Suprapubic skin (tissue), 4 donors: Measurements from ENCODE around the gene BDNF. TPM values are rescaled to one million over a fixed set of nuclear protein-coding genes. Genes with fewer than 3 reads are reported as not detected.
"Not testable (repeated sequence)": the region's sequence is repeated elsewhere in the genome, so short reads cannot be mapped to it uniquely, and the experiment has no call there.

ENCODE experiments used
- DNase-seq, 2 donors: peaks; one replicate each; pipeline ENCODE4 v3.0.0-alpha.2; 2019; ENCODE audit warnings: low spot score in 2 of 2
- H3K27ac ChIP-seq: fragments of 200-600 bp; sonication (generic); one replicate; pipeline ENCODE4 v1.5.1; 2019
- H3K27me3 ChIP-seq: fragments of 200-600 bp; sonication (generic); one replicate; pipeline ENCODE4 v1.5.1; 2019
- H3K36me3 ChIP-seq: fragments of 200-600 bp; sonication (generic); one replicate; pipeline ENCODE4 v1.5.1; 2019
- H3K4me1 ChIP-seq: fragments of 200-600 bp; sonication (generic); one replicate; pipeline ENCODE4 v1.5.1; 2019
- H3K4me3 ChIP-seq: fragments of 200-600 bp; sonication (generic); one replicate; pipeline ENCODE4 v1.5.1; 2019; ENCODE audit warnings: mild to moderate bottlenecking
- H3K9me3 ChIP-seq: fragments of 200-600 bp; sonication (generic); one replicate; pipeline ENCODE4 v1.5.1; 2019
- EP300 ChIP-seq: sonication (generic); formaldehyde crosslinking; IDR thresholded peaks from one replicate; pipeline ENCODE4 v1.6.1; 2017; ENCODE audit warnings: antibody characterized with exemption
- POLR2A ChIP-seq, 2 donors: fragments of 450-650 bp; IDR thresholded peaks; one replicate each; pipeline ENCODE4 v1.6.1; 2017; ENCODE audit warnings: antibody characterized with exemption in 2 of 2, mild to moderate bottlenecking in 2 of 2, moderate library complexity in 2 of 2
- POLR2AphosphoS5 ChIP-seq, 3 donors: sonication (generic); formaldehyde crosslinking; IDR thresholded peaks; one replicate each; pipeline ENCODE4 v1.6.1; 2017; ENCODE audit warnings: antibody characterized with exemption in 3 of 3
- WGBS: methylation state at CpG from one replicate; pipeline ENCODE4 v1.1.5; 2018; 5-methylcytosine and 5-hydroxymethylcytosine counted together
- total RNA-seq, 4 donors: library from RNA; depleted of rRNA; stranded (reverse); fragments of >200 nt; gene quantifications; one replicate each; pipeline ENCODE4 v1.1.0, GENCODE V29; 2016
- TF ChIP-seq, protein P1 (sequence below), 2 donors: fragments of 200-600 bp in 1 of 2; fragments of 450-650 bp in 1 of 2; sonication (generic) in 1 of 2; IDR thresholded peaks; one replicate each; pipeline ENCODE4 v1.5.1; 2016 to 2019; ENCODE audit warnings: antibody characterized with exemption in 2 of 2, mild to moderate bottlenecking in 1 of 2, moderate library complexity in 1 of 2

The BDNF gene
- total RNA-seq, 4 donors from 2014 or later, result 0.17 to 2.0 (median 0.54) TPM

DNA sequence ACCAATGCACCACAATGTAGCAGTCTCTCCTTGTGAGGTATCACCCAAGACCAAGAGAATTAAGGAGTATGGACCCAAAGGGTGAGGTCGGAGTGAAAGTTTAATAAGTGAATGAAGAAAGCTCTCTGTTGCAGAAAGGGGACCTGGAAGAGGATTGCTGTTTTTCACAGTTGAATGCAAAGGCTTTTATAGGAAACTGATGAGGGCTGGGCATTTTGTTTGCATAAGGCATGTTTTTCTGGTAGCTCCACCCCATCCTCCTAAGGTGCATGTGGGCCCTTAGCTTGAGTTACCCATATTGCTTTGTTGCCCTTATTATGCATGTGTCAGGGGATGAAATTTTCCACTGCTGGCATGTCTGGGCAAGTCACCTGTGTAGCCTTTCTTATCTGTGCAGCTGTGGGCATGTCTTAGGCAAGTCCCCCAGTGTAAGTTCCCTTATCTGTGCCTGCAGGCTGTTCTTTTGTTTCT is 64.7 kb downstream of the BDNF start:
- Histone ChIP-seq H3K4me1 (no peaks in the 10 kb centered on the region), H3K27me3 (no peaks in the 10 kb centered on the region), H3K36me3 (no peaks in the 10 kb centered on the region), H3K4me3 (no peak overlapping the region), H3K9me3 (peaks cover 5% of the 10 kb centered on the region), H3K27ac (no peak overlapping the region)
- 100% methylated on average over 1 of the region's 1 CpG for WGBS
- DNase-seq, result no peak
- no peak for TF ChIP-seq POLR2A (IDR thresholded peaks at IDR 0.05)
- no peak for TF ChIP-seq EP300
- no peak for TF ChIP-seq POLR2AphosphoS5 (IDR thresholded peaks at IDR 0.05)
- TF ChIP-seq, protein P1, sequence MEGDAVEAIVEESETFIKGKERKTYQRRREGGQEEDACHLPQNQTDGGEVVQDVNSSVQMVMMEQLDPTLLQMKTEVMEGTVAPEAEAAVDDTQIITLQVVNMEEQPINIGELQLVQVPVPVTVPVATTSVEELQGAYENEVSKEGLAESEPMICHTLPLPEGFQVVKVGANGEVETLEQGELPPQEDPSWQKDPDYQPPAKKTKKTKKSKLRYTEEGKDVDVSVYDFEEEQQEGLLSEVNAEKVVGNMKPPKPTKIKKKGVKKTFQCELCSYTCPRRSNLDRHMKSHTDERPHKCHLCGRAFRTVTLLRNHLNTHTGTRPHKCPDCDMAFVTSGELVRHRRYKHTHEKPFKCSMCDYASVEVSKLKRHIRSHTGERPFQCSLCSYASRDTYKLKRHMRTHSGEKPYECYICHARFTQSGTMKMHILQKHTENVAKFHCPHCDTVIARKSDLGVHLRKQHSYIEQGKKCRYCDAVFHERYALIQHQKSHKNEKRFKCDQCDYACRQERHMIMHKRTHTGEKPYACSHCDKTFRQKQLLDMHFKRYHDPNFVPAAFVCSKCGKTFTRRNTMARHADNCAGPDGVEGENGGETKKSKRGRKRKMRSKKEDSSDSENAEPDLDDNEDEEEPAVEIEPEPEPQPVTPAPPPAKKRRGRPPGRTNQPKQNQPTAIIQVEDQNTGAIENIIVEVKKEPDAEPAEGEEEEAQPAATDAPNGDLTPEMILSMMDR (IDR thresholded peaks at IDR 0.05), result no peak

DNA sequence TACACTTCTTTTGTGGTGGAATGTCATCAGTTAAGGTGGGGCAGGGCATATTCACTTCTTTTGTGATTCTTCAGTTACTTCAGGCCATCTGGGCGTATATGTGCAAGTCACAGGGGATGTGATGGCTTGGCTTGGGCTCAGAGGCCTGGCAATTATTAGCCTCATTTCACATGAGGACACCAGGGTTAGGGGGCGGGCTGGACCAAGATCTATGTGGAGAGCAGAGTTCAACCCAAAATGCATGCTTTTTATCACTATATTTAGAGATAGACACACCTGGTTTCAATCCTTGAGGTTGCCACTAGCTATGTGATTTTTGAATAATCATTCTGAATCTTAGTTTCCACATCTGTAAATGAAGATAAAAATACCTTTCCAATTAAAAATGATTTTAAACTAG is 65.5 kb downstream of the BDNF start:
- H3K4me3 ChIP-seq, DNase-seq, H3K36me3 ChIP-seq, H3K27ac ChIP-seq, H3K27me3 ChIP-seq, H3K9me3 ChIP-seq, H3K4me1 ChIP-seq: not testable (repeated sequence)
- WGBS, result 78% methylated on average over 2 of the region's 2 CpGs

DNA sequence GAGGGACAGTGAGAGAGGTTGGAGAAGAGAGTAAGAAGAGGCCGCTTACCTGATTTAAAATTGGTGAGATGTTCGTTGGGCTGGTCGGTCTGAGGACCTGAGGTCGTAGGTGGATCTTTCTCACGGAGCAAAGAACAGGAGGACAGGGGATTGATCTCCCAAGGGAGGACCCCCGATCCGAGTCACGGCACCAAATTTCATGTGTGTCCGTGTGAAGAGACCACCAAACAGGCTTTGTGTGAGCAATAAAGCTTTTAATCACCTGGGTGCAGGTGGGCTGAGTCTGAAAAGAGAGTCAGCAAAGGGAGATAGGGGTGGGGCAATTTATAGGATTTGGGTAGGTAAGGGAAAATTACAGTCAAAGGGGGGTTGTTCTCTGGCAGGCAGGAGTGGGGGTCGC is 66.0 kb downstream of the BDNF start:
- not testable (repeated sequence) for H3K36me3 ChIP-seq, H3K4me3 ChIP-seq
- 90% methylated on average over 10 of the region's 10 CpGs for WGBS

DNA sequence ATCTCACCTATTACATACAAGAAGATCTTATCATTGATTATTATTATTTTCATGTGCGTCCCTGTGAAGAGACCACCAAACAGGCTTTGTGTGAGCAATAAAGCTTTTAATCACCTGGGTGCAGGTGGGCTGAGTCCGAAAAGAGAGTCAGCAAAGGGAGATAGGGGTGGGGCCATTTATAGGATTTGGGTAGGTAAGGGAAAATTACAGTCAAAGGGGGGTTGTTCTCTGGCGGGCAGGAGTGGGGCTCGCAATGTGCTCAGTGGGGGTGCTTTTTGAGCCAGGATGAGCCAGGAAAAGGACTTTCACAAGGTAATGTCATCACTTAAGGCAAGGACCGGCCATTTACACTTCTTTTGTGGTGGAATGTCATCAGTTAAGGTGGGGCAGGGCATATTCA is 71.2 kb downstream of the BDNF start:
- not testable (repeated sequence) for H3K36me3 ChIP-seq, DNase-seq, H3K9me3 ChIP-seq, H3K4me3 ChIP-seq, H3K4me1 ChIP-seq, H3K27ac ChIP-seq, H3K27me3 ChIP-seq
- WGBS, result 90% methylated on average over 5 of the region's 5 CpGs

More for the DNA sequence above, 66.0 kb downstream of the BDNF start:
- not testable (repeated sequence) for H3K4me1 ChIP-seq, H3K27ac ChIP-seq, DNase-seq, H3K9me3 ChIP-seq, H3K27me3 ChIP-seq

DNA sequence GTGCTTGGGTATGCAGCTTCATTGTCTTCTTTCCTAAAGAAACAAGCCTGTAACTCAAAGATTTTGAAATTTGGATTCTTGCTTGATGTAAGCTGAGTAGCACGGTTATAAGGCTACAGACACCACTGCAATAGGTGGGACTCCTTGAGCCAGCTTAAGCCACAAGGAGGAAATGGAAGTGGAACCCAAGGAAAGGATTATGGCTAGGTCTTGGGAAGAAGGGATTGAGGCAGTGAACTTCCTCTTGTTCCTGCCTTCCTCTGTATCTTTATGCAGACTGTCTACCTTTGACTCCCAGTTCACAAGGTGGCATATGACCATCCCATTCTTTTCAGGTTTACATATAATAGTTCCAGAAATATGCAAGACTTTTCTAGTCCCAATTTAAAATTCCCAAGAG is 72.3 kb downstream of the BDNF start:
- Histone ChIP-seq H3K27ac (no peak overlapping the region), H3K36me3 (no peaks in the 10 kb centered on the region), H3K4me3 (no peak overlapping the region), H3K27me3 (no peaks in the 10 kb centered on the region), H3K9me3 (no peaks in the 10 kb centered on the region), H3K4me1 (no peaks in the 10 kb centered on the region)
- DNase-seq, result no peak
- TF ChIP-seq, protein P1 (IDR thresholded peaks at IDR 0.05), result no peak
- TF ChIP-seq POLR2AphosphoS5 (IDR thresholded peaks at IDR 0.05), result no peak
- TF ChIP-seq POLR2A (IDR thresholded peaks at IDR 0.05), result no peak
- TF ChIP-seq EP300, result no peak
- 88% methylated on average over 1 of the region's 1 CpG for WGBS

DNA sequence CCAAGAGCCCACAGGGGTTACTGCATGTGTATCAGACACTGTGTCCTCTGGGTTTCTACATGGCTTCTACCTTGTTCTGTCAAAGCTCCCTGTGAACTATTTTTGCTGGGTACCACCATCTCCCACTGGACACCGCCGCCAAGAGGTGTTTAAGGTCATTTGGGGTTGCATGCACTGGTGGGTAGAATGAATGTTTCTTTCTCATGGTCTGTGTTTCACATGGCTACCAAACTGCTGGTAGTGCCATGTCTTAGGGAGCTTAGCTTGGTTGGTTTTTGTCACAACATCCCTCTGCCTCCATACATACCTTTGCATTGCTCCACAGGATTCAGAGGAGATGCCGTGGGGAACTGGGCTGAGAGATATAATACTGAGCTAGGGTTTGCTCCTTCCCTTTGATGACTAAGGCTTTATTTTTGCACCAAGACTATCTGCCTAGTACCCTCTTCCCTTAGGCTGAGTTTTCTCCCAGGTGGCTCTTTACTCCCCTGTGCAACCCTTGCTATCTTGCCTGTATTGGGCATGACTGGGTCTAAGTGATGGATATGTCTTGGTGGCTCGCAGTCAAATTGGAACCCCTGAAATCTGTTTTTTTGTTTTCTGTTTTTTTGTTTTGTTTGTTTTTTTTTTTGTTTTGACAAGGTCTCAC is 73.2 kb downstream of the BDNF start:
- no peaks in the 10 kb centered on the region for H3K36me3 ChIP-seq
- WGBS, result 97% methylated on average over 4 of the region's 4 CpGs
- DNase-seq, result no peak
- no peaks in the 10 kb centered on the region for H3K9me3 ChIP-seq
- no peak overlapping the region for H3K4me3 ChIP-seq
- TF ChIP-seq POLR2AphosphoS5 (IDR thresholded peaks at IDR 0.05) (no peak), POLR2A (IDR thresholded peaks at IDR 0.05) (no peak), EP300 (no peak)
- TF ChIP-seq, protein P1 (IDR thresholded peaks at IDR 0.05), result no peak
- no peaks in the 10 kb centered on the region for H3K27me3 ChIP-seq
- no peaks in the 10 kb centered on the region for H3K4me1 ChIP-seq
- no peak overlapping the region for H3K27ac ChIP-seq

DNA sequence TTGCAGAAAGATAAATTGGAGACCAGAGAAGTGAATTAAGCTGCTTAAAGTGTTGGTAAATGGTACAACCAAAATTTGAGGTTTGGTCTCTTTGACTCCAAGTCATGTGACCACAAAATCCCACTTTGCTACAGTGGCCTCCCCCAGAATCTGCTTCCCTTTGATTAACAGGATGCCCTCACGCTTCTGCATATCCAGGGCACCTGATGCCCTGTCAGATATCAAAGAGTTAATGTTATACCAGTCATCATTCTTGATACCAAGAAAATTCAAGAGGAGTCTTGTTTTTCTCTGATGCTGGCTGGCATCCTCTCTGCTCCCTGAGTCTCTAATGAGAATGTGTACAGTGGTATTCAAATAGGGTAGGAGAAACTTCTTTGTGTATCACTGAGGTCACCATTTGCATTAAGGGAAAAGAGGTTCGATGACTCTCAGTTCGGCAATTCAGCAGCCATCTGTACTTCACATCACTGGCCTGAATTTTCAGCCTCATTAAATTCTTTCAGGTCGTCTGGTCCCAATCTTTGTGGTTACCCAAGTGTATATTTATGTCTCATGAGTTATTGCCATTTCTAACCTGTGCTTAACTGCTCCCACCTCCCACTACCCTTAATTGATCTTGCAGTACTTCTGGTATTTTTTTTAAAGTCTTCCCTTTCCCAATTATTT is 73.9 kb downstream of the BDNF start:
- WGBS, result 80% methylated on average over 4 of the region's 4 CpGs
- no peaks in the 10 kb centered on the region for H3K9me3 ChIP-seq
- H3K4me1 ChIP-seq, result no peaks in the 10 kb centered on the region
- H3K27ac ChIP-seq, result no peak overlapping the region
- TF ChIP-seq, protein P1 (IDR thresholded peaks at IDR 0.05), result no peak
- no peak for TF ChIP-seq EP300
- no peak for TF ChIP-seq POLR2AphosphoS5 (IDR thresholded peaks at IDR 0.05)
- no peak for TF ChIP-seq POLR2A (IDR thresholded peaks at IDR 0.05)
- H3K4me3 ChIP-seq, result no peak overlapping the region
- H3K36me3 ChIP-seq, result no peaks in the 10 kb centered on the region
- H3K27me3 ChIP-seq, result no peaks in the 10 kb centered on the region
- DNase-seq, result no peak
